HepG2 (cell line): ENCODE measurements around the gene GCNT4. TPM values are rescaled to one million over a fixed set of nuclear protein-coding genes. Genes with fewer than 3 reads are reported as not detected.

Source experiments
- ATAC-seq: fragments of 200-7000 bp; cut with Tn5 transposase; 3 replicates; pipeline ENCODE4 v1.9.1; 2020; ENCODE audit warnings: mild to moderate bottlenecking, moderate library complexity
- BruUV-seq: library from RNA; stranded (reverse); fragments of 400-500 nt; replicated peaks from 2 replicates; lab custom pipeline; 2021; lab: Mats Ljungman, UMichigan
- CTCF ChIA-PET: fragments of 300-600 bp; formaldehyde crosslinking; extraction: SDS; loops from one replicate; lab custom pipeline; 2021; ENCODE audit warnings: low total read pairs, inconsistent platforms, low intra/inter-chr PET ratio; lab: Yijun Ruan, JAX
- POLR2A ChIA-PET: fragments of 350-600 bp; sonication (Branson Sonifier 250); formaldehyde crosslinking; loops from one replicate; lab custom pipeline; 2020; ENCODE audit warnings: antibody characterized with exemption, inconsistent platforms; lab: Yijun Ruan, JAX
- DNase-seq: peaks from one replicate; pipeline ENCODE4 v3.0.0-alpha.2; 2015; ENCODE audit warnings: low spot score
- FAIRE-seq: peaks from 3 replicates; lab custom pipeline; 2011; peaks lifted over from hg19 to GRCh38; lab: Jason Lieb, UNC
- H2AFZ ChIP-seq: one replicate; pipeline ENCODE4 v1.6.1; 2011; ENCODE audit warnings: low read length, inconsistent platforms
- H3K27ac ChIP-seq: fragments of 300-600 bp; 3 replicates; pipeline ENCODE4 v1.8.0; 2011; ENCODE audit warnings: mixed run types, mild to moderate bottlenecking, mixed read lengths, low read length, inconsistent platforms; ENCODE audit not compliant: insufficient read depth; ENCODE audit errors: extremely low read length
- H3K27me3 ChIP-seq, 2 experiments: fragments of 200-600 bp in 1 of 2; 2 replicates in 1 of 2; 3 replicates in 1 of 2; pipeline versions ENCODE4 v1.6.0 to v1.8.0; 2011; ENCODE audit warnings: low read length in 2 of 2, mild to moderate bottlenecking in 2 of 2, moderate library complexity in 2 of 2, inconsistent platforms in 1 of 2; ENCODE audit not compliant: insufficient read depth in 2 of 2, control insufficient read depth in 1 of 2
- H3K36me3 ChIP-seq, 2 experiments: fragments of 200-600 bp in 1 of 2; replicated peaks in 1 of 2; 2 replicates in 1 of 2; 3 replicates in 1 of 2; pipeline versions ENCODE4 v1.5.1 to v1.8.0; 2011; ENCODE audit warnings: low read length in 2 of 2, inconsistent platforms in 1 of 2; ENCODE audit not compliant: insufficient read depth in 2 of 2, control insufficient read depth in 1 of 2
- H3K4me1 ChIP-seq: 2 replicates; pipeline ENCODE4 v1.5.1; 2012; ENCODE audit warnings: low read length, inconsistent platforms; ENCODE audit not compliant: insufficient read depth
- H3K4me2 ChIP-seq: 2 replicates; pipeline ENCODE4 v1.6.0; 2011; ENCODE audit warnings: low read depth, low read length, inconsistent platforms
- H3K4me3 ChIP-seq, 3 experiments: fragments of 200-600 bp in 1 of 3; sonication (generic), shearing (Covaris generic) in 1 of 3; replicated peaks in 1 of 3; 2 replicates each; pipeline ENCODE4 v1.5.1; 2011 to 2016; ENCODE audit warnings: low read length in 3 of 3, inconsistent platforms in 2 of 3, low read depth in 2 of 3, mild to moderate bottlenecking in 2 of 3, control low read depth in 1 of 3, mixed read lengths in 1 of 3; ENCODE audit not compliant: insufficient read depth in 1 of 3
- H3K79me2 ChIP-seq: one replicate; pipeline ENCODE4 v1.6.1; 2011; ENCODE audit warnings: low read length, inconsistent platforms; ENCODE audit not compliant: insufficient read depth
- H3K9ac ChIP-seq: 2 replicates; pipeline ENCODE4 v1.6.0; 2011; ENCODE audit warnings: mild to moderate bottlenecking, low read depth, low read length, inconsistent platforms; ENCODE audit not compliant: insufficient read depth
- H3K9me3 ChIP-seq: 2 replicates; pipeline ENCODE4 v1.5.1; 2012; ENCODE audit warnings: mild to moderate bottlenecking, low read length
- H4K20me1 ChIP-seq: 2 replicates; pipeline ENCODE4 v1.6.0; 2011; ENCODE audit warnings: inconsistent platforms, mild to moderate bottlenecking, low read length, moderate library complexity; ENCODE audit not compliant: insufficient read depth
- ELK4 ChIP-seq: sonication (generic); formaldehyde crosslinking; IDR thresholded peaks from 2 replicates; pipeline ENCODE4 v1.9.0; 2021; ENCODE audit warnings: missing genetic modification reagents, borderline replicate concordance
- ESRRA ChIP-seq: sonication (generic); formaldehyde crosslinking; IDR thresholded peaks from 2 replicates; pipeline ENCODE4 v1.5.1; 2020; ENCODE audit warnings: mild to moderate bottlenecking, low read depth, missing genetic modification reagents
- HDAC6 ChIP-seq: fragments of 200-600 bp; sonication (generic); IDR thresholded peaks from 2 replicates; pipeline ENCODE4 v1.7.0; 2017; ENCODE audit warnings: mild to moderate bottlenecking, antibody characterized with exemption, low read length, low read depth
- KLF15 ChIP-seq: sonication (generic); formaldehyde crosslinking; IDR thresholded peaks from 2 replicates; pipeline ENCODE4 v1.8.1; 2023; ENCODE audit warnings: borderline replicate concordance, mild to moderate bottlenecking, inconsistent platforms, missing genetic modification reagents, mixed read lengths
- TFDP1 ChIP-seq: IDR thresholded peaks from 2 replicates; pipeline ENCODE4 v1.6.1; 2016; ENCODE audit warnings: missing compliant biosample characterization, missing genetic modification reagents, borderline replicate concordance
- ZFP36 ChIP-seq: fragments of 150-350 bp; IDR thresholded peaks from 2 replicates; pipeline ENCODE4 v1.6.1; 2018; ENCODE audit warnings: borderline replicate concordance, low read length, low read depth; ENCODE audit not compliant: partially characterized antibody
- ZNF776 ChIP-seq: sonication (generic); formaldehyde crosslinking; IDR thresholded peaks from 2 replicates; pipeline ENCODE4 v1.4.0; 2020; ENCODE audit warnings: mild to moderate bottlenecking, missing genetic modification reagents
- WGBS: methylation state at CpG from one replicate; pipeline ENCODE4 v1.1.6; 2017; ENCODE audit warnings: low lambda C conversion rate; 5-methylcytosine and 5-hydroxymethylcytosine counted together
- in situ Hi-C: cut with HindIII; loops from 2 replicates; pipeline ENCODE4 v1.10.0; 2017; ENCODE audit warnings: low pct_unique_long_range_greater_than_20kb; ENCODE audit not compliant: extremely low pct_ligation_motif_present
- intact Hi-C: fragments of 100-400 bp; cut with micrococcal nuclease; formaldehyde crosslinking; loops from one replicate; pipeline ENCODE4 v1.10.0; 2022; ENCODE audit not compliant: unreplicated experiment
- polyA plus RNA-seq, 8 experiments: library from polyadenylated mRNA; depleted of rRNA in 3 of 8; stranded (reverse) in 7 of 8; unstranded in 1 of 8; fragments of >200 nt; fragmentation: Illumina TruSeq in 4 of 8; extraction: Trizol in 4 of 8; gene quantifications; 2 replicates each; pipeline versions ENCODE4 v1.2.1 to v1.2.3, GENCODE V29; 2011 to 2016; ENCODE audit warnings: low read depth in 4 of 8, missing spikeins in 1 of 8, mixed read lengths in 1 of 8; ENCODE audit not compliant: insufficient read depth in 1 of 8
- total RNA-seq, 5 experiments: library from RNA; depleted of rRNA; stranded (reverse); fragments of >200 nt; fragmentation: Illumina TruSeq; extraction: Trizol; gene quantifications; 2 replicates each; pipeline ENCODE4 v1.2.3, GENCODE V29; 2016; ENCODE audit warnings: low read depth in 1 of 5

Gene GCNT4
- total and polyA plus RNA-seq, 2 of the 13 experiments (the other 11 are each of a cell fraction or from before 2014, with no cell fraction given) = 0.22 to 0.38 TPM

GRCh38 chr5:75048457-75048953, 3.9 kb downstream of the GCNT4 start:
- Histone ChIP-seq H3K27ac (no peak overlapping the region), H3K36me3 (no peaks in the 10 kb centered on the region), H3K4me2 (no peak overlapping the region), H3K4me3 (no peak overlapping the region), H3K4me1 (peaks cover 32% of the 10 kb centered on the region), H3K9ac (no peak overlapping the region), H4K20me1 (no peaks in the 10 kb centered on the region), H2AFZ (no peak overlapping the region), H3K27me3 (peaks cover 13 to 26% of the 10 kb centered on the region in 2 experiments), H3K9me3 (no peaks in the 10 kb centered on the region), H3K79me2 (no peaks in the 10 kb centered on the region)
- DNase-seq (no peak), ATAC-seq (no peak), FAIRE-seq (no peak)
- TF ChIP-seq ZNF776 (CRISPR knock-in tag) (no peak), ESRRA (no peak), TFDP1 (CRISPR knock-in tag) (no peak), HDAC6 (no peak), KLF15 (CRISPR knock-in tag) (no peak), ELK4 (CRISPR knock-in tag) (no peak), ZFP36 (no peak)
- ChIA-PET POLR2A (no interaction called here), CTCF (no interaction called here)
- WGBS = 68% methylated on average over 7 of the region's 7 CpGs
- in situ Hi-C loops = loop anchor here (10.0 kb wide), 1 partner anchor 114 kb away; no protein-coding TSS in a partner anchor
- no TSS peak for BruUV-seq
- intact Hi-C loops = no loop called here
